Ovary (tissue), 9 donors: Measurements from ENCODE around the gene KRT82. TPM values are rescaled to one million over a fixed set of nuclear protein-coding genes. Genes with fewer than 3 reads are reported as not detected.

Experiments
- DNase-seq, 5 donors: peaks; one replicate each; pipeline ENCODE4 v3.0.0-alpha.2; 2019 to 2020
- H3K27ac ChIP-seq, 2 donors: fragments of 200-600 bp; one replicate each; pipeline versions ENCODE4 v1.5.1 to v1.8.0; 2019 to 2022
- H3K27me3 ChIP-seq: fragments of 200-600 bp; one replicate; pipeline ENCODE4 v1.8.0; 2022
- H3K36me3 ChIP-seq: fragments of 200-600 bp; sonication (generic); one replicate; pipeline ENCODE4 v1.5.1; 2019
- H3K4me1 ChIP-seq: one replicate; pipeline ENCODE4 v1.8.1; 2013; ENCODE audit warnings: mild to moderate bottlenecking, moderate library complexity; ENCODE audit not compliant: insufficient read depth
- H3K4me3 ChIP-seq: fragments of 200-600 bp; sonication (generic); one replicate; pipeline ENCODE4 v1.5.1; 2017
- H3K9me3 ChIP-seq, 2 donors: fragments of 200-600 bp in 1 of 2; sonication (generic) in 1 of 2; one replicate each; pipeline versions ENCODE4 v1.5.1 to v1.8.1; 2013 to 2019; ENCODE audit warnings: mild to moderate bottlenecking in 1 of 2, moderate library complexity in 1 of 2
- CTCF ChIP-seq, 3 donors: fragments of 450-650 bp in 2 of 3; fragments of 200-600 bp in 1 of 3; IDR thresholded peaks; one replicate each; pipeline versions ENCODE4 v1.5.1 to v1.8.0; 2016 to 2022; ENCODE audit warnings: antibody characterized with exemption in 3 of 3, mild to moderate bottlenecking in 1 of 3
- EP300 ChIP-seq: sonication (generic); formaldehyde crosslinking; IDR thresholded peaks from one replicate; pipeline ENCODE4 v1.6.1; 2017; ENCODE audit warnings: antibody characterized with exemption
- POLR2A ChIP-seq: fragments of 450-650 bp; IDR thresholded peaks from one replicate; pipeline ENCODE4 v1.6.1; 2017; ENCODE audit warnings: antibody characterized with exemption, mild to moderate bottlenecking, moderate library complexity
- WGBS, 3 donors: extraction: QIAGEN DNeasy Blood & Tissue Kit in 1 of 3; methylation state at CpG; one replicate each; pipeline versions ENCODE4 v1.1.5 to v1.1.7; 2013 to 2017; 5-methylcytosine and 5-hydroxymethylcytosine counted together
- intact Hi-C, 4 donors: fragments of 100-400 bp; cut with DNase I; formaldehyde crosslinking; loops; one replicate each; pipeline versions ENCODE4 v1.11.0 to v1.15.1; 2022 to 2023
- polyA plus RNA-seq, 2 donors: library from polyadenylated mRNA; stranded (reverse); fragments of 200-250 nt in 1 of 2; fragments of 350-450 nt in 1 of 2; fragmentation: Illumina TruSeq in 1 of 2; extraction: RNeasy Lipid Tissue Mini Kit (QIAGEN cat#74804) in 1 of 2; gene quantifications; one replicate each; pipeline ENCODE4 v1.2.3, GENCODE V29; 2013 to 2014
- total RNA-seq, 7 donors: library from RNA; depleted of rRNA in 2 of 7; stranded (reverse); fragments of >200 nt in 2 of 7; fragmentation: NEBNext Ultra II Directional in 3 of 7; extraction: Animal tissue kit (Norgen Biotek cat#: 25700) in 3 of 7; gene quantifications; one replicate each; pipeline versions ENCODE4 v1.1.0 to v1.2.4, GENCODE V29; 2016 to 2023
- donor health status: DM: no; HTN: no; CAD: no; lungs with moderate emphysema.
- donor health status: DM: no; HTN: no; CAD: no.
- donor health status: Bipolar disorder and iron deficiency.
- donor health status: DM: yes; HTN: yes; CAD: no.
- donor health status: DM: no; HTN: no; CAD: no.
- donor health status: DM: yes; HTN: yes; CAD: no.

KRT82 gene
- total and polyA plus RNA-seq, 9 donors = not detected

GRCh38 chr12:52446367-52447045 lies 40.4 kb upstream of the KRT82 start:
- intact Hi-C loops = no loop called here
- no peaks in the 10 kb centered on the region for H3K9me3 ChIP-seq
- no peaks in the 10 kb centered on the region for H3K27me3 ChIP-seq
- DNase-seq = no peak
- no peak overlapping the region for H3K4me3 ChIP-seq
- 80 to 89% (median 81%) methylated on average over 6 of the region's 6 CpGs for WGBS, 3 donors
- TF ChIP-seq POLR2A (no peak), CTCF (IDR thresholded peaks at IDR 0.05) (no peak), EP300 (no peak)
- H3K27ac ChIP-seq = no peak overlapping the region
- no peaks in the 10 kb centered on the region for H3K4me1 ChIP-seq
- H3K36me3 ChIP-seq = no peaks in the 10 kb centered on the region

- TF ChIP-seq EP300 = no peak
- no peak for TF ChIP-seq CTCF (IDR thresholded peaks at IDR 0.05)
- no peak for TF ChIP-seq POLR2A
- no peak for DNase-seq
- H3K9me3 ChIP-seq = no peaks in the 10 kb centered on the region
- H3K36me3 ChIP-seq = no peaks in the 10 kb centered on the region
- H3K4me1 ChIP-seq = no peaks in the 10 kb centered on the region
- no peak overlapping the region for H3K4me3 ChIP-seq
- H3K27ac ChIP-seq = no peak overlapping the region
- 46 to 75% (median 66%) methylated on average over 3 of the region's 3 CpGs for WGBS, 3 donors
- intact Hi-C loops = no loop called here
- no peaks in the 10 kb centered on the region for H3K27me3 ChIP-seq
Measured at GRCh38 chr12:52445876-52446275, 39.7 kb upstream of the KRT82 start.

GRCh38 chr12:52444647-52445595 lies 38.8 kb upstream of the KRT82 start:
- no peak overlapping the region for H3K27ac ChIP-seq
- H3K9me3 ChIP-seq = no peaks in the 10 kb centered on the region
- H3K4me3 ChIP-seq = no peak overlapping the region
- no peaks in the 10 kb centered on the region for H3K27me3 ChIP-seq
- intact Hi-C loops = no loop called here
- no peak for DNase-seq
- no peaks in the 10 kb centered on the region for H3K4me1 ChIP-seq
- no peaks in the 10 kb centered on the region for H3K36me3 ChIP-seq
- TF ChIP-seq CTCF (IDR thresholded peaks at IDR 0.05) = no peak
- no peak for TF ChIP-seq POLR2A
- TF ChIP-seq EP300 = no peak
- WGBS, 3 donors = 40 to 68% (median 61%) methylated on average over 10 of the region's 10 CpGs

GRCh38 chr12:52443966-52444365 lies 37.8 kb upstream of the KRT82 start:
- TF ChIP-seq POLR2A (no peak), EP300 (no peak), CTCF (IDR thresholded peaks at IDR 0.05) (no peak)
- Histone ChIP-seq H3K4me1 (no peaks in the 10 kb centered on the region), H3K27me3 (no peaks in the 10 kb centered on the region), H3K4me3 (no peak overlapping the region), H3K36me3 (no peaks in the 10 kb centered on the region), H3K9me3 (no peaks in the 10 kb centered on the region), H3K27ac (no peak overlapping the region)
- intact Hi-C loops = no loop called here
- DNase-seq = no peak
- WGBS, 3 donors = 47 to 64% (median 51%) methylated on average over 3 of the region's 3 CpGs
